Neural progenitor cell (in vitro differentiated cells): ENCODE results near the gene GFOD1. TPM values are rescaled to one million over a fixed set of nuclear protein-coding genes. Genes with fewer than 3 reads are reported as not detected.

Source experiments
- DNase-seq: peaks from one replicate; pipeline ENCODE4 v3.0.0-alpha.2; 2016; ENCODE audit warnings: low spot score
- H2AFZ ChIP-seq: fragments of 200-600 bp; sonication (generic); replicated peaks from 2 replicates; pipeline ENCODE4 v1.6.1; 2016; ENCODE audit warnings: antibody characterized with exemption
- H3F3A ChIP-seq: fragments of 200-600 bp; sonication (generic); 2 replicates; pipeline ENCODE4 v1.6.1; 2016; ENCODE audit warnings: antibody characterized with exemption, low read depth
- H3K27ac ChIP-seq: fragments of 200-600 bp; sonication (generic); 2 replicates; pipeline ENCODE4 v1.5.1; 2016; ENCODE audit warnings: mild to moderate bottlenecking
- H3K27me3 ChIP-seq: fragments of 200-600 bp; sonication (generic); 2 replicates; pipeline ENCODE4 v1.6.1; 2016; ENCODE audit warnings: mild to moderate bottlenecking, moderate library complexity
- H3K36me3 ChIP-seq: fragments of 200-600 bp; sonication (generic); 2 replicates; pipeline ENCODE4 v1.5.1; 2016
- H3K4me1 ChIP-seq: fragments of 200-600 bp; sonication (generic); 2 replicates; pipeline ENCODE4 v1.6.1; 2016; ENCODE audit warnings: mixed run types
- H3K4me2 ChIP-seq: fragments of 200-600 bp; sonication (generic); 2 replicates; pipeline ENCODE4 v1.6.1; 2016
- H3K4me3 ChIP-seq: fragments of 200-600 bp; sonication (generic); 2 replicates; pipeline ENCODE4 v1.5.1; 2016
- H3K79me2 ChIP-seq: fragments of 200-600 bp; sonication (generic); 2 replicates; pipeline ENCODE4 v1.6.1; 2016; ENCODE audit warnings: low read depth
- H3K9ac ChIP-seq: fragments of 200-600 bp; sonication (generic); 2 replicates; pipeline ENCODE4 v1.6.1; 2016
- H3K9me3 ChIP-seq: fragments of 200-600 bp; sonication (generic); 2 replicates; pipeline ENCODE4 v1.5.1; 2016; ENCODE audit warnings: low read depth
- H4K20me1 ChIP-seq: fragments of 200-600 bp; sonication (generic); 2 replicates; pipeline ENCODE4 v1.6.1; 2016; ENCODE audit warnings: low read depth
- H3K27ac Mint-ChIP-seq: 3 replicates; pipeline ENCODE4 v1.8.0; 2021; ENCODE audit warnings: mixed read lengths
- H3K27me3 Mint-ChIP-seq: 2 replicates; pipeline ENCODE4 v1.8.0; 2022; ENCODE audit warnings: low read depth, mild to moderate bottlenecking, inconsistent platforms, moderate library complexity, mixed read lengths; ENCODE audit not compliant: insufficient read depth
- H3K36me3 Mint-ChIP-seq: 3 replicates; pipeline ENCODE4 v1.8.0; 2021; ENCODE audit warnings: mixed read lengths
- H3K4me1 Mint-ChIP-seq: 3 replicates; pipeline ENCODE4 v1.8.0; 2021; ENCODE audit warnings: mixed read lengths
- H3K4me3 Mint-ChIP-seq: 3 replicates; pipeline ENCODE4 v1.8.0; 2021; ENCODE audit warnings: mild to moderate bottlenecking, moderate library complexity, mixed read lengths
- H3K9me3 Mint-ChIP-seq: 3 replicates; pipeline ENCODE4 v1.8.0; 2020; ENCODE audit warnings: mixed read lengths
- EZH2 ChIP-seq: fragments of 200-600 bp; sonication (generic); IDR thresholded peaks from 2 replicates; pipeline ENCODE4 v1.6.1; 2017; ENCODE audit warnings: antibody characterized with exemption, mild to moderate bottlenecking, moderate library complexity
- EZH2phosphoT487 ChIP-seq: fragments of 200-600 bp; sonication (generic); IDR thresholded peaks from 2 replicates; pipeline ENCODE4 v1.6.1; 2017; ENCODE audit warnings: antibody characterized with exemption
- total RNA-seq: library from RNA; depleted of rRNA; stranded (reverse); fragments of >200 nt; gene quantifications from 2 replicates; pipeline ENCODE4 v1.2.3, GENCODE V29; 2015; ENCODE audit warnings: low replicate concordance
- TF ChIP-seq, protein P1 (sequence below): fragments of 200-600 bp; sonication (generic); IDR thresholded peaks from 2 replicates; pipeline ENCODE4 v1.5.1; 2017; ENCODE audit warnings: antibody characterized with exemption, mild to moderate bottlenecking

GFOD1 gene, protein sequence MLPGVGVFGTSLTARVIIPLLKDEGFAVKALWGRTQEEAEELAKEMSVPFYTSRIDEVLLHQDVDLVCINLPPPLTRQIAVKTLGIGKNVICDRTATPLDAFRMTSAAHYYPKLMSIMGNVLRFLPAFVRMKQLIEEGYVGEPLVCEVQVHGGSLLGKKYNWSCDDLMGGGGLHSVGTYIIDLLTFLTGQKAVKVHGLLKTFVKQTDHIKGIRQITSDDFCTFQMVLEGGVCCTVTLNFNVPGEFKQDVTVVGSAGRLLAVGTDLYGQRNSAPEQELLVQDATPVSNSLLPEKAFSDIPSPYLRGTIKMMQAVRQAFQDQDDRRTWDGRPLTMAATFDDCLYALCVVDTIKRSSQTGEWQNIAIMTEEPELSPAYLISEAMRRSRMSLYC
- total RNA-seq, result 1.8 and 2.1 TPM in 2 replicates

DNA sequence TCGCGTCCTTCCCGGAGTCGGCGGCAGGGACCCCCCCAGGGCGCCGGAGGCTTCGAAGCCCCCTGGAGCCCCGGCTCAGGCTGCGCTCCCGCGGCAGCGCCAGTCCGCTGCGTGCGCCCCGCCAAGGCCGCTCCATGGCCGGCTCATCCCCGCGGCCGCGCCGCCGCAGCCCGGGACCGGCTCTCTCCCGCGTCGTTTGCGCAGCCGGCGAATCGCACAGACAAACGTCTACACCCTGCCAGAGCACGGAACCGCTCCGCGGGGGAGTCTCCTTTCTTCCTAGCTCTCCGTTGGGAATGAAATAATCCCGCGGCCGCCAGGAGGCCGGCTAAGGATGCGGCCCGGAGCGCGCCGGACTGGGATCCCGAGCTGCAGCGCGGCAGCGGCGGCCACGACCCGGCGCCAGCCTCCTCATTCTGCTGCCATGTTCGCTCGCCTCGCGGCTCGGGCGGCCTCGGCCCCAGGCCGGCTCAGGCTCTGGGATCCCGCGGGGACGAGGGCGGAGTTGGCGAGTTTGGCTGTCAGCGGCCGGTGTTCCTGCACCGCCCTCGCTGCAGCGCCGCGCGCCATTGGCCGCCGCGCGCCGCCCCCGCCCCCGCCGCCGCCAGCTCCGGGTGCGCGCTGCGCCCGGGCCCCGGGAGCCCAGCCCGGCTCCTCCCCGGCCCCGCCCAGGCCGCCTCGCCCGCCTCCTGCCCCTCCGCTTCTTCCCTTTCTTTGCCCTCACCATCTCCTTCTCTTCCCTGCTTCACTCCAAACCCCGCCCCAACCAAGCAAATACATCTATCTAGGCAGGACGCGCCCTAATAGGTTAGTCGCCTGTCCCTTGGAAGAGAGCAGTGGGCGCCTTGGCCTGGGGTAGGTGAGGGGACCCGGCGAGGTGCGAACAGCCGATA is at the start of gene GFOD1:
Gene GFOD1 (minus strand): TSS at position 479 of the 893 bp plus-strand sequence. CDS start 710 bp downstream, outside the sequence.
- Histone ChIP-seq H3K4me2 (peak within 1 kb of the TSS; percentile 88), H3K27me3 (peaks cover 67% of the 10 kb centered on the region), H2AFZ (peak within 1 kb of the TSS; percentile 87), H3K27ac (no peak within 1 kb of the TSS), H4K20me1 (no peaks in the 10 kb centered on the region), H3K9ac (no peak within 1 kb of the TSS), H3K36me3 (no peaks in the 10 kb centered on the region), H3K4me1 (peaks cover 9% of the 10 kb centered on the region), H3F3A (peaks cover 32% of the 10 kb centered on the region), H3K79me2 (peaks cover 2% of the 10 kb centered on the region), H3K4me3 (peak within 1 kb of the TSS; percentile 66), H3K9me3 (no peaks in the 10 kb centered on the region)
- TF ChIP-seq EZH2phosphoT487 (no peak), EZH2 (no peak)
- TF ChIP-seq, protein P1, sequence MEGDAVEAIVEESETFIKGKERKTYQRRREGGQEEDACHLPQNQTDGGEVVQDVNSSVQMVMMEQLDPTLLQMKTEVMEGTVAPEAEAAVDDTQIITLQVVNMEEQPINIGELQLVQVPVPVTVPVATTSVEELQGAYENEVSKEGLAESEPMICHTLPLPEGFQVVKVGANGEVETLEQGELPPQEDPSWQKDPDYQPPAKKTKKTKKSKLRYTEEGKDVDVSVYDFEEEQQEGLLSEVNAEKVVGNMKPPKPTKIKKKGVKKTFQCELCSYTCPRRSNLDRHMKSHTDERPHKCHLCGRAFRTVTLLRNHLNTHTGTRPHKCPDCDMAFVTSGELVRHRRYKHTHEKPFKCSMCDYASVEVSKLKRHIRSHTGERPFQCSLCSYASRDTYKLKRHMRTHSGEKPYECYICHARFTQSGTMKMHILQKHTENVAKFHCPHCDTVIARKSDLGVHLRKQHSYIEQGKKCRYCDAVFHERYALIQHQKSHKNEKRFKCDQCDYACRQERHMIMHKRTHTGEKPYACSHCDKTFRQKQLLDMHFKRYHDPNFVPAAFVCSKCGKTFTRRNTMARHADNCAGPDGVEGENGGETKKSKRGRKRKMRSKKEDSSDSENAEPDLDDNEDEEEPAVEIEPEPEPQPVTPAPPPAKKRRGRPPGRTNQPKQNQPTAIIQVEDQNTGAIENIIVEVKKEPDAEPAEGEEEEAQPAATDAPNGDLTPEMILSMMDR, result peak; percentile 37
- Mint-ChIP-seq H3K4me3 (peak within 1 kb of the TSS; percentile 97), H3K36me3 (no peaks in the 10 kb centered on the region), H3K9me3 (no peaks in the 10 kb centered on the region), H3K27ac (no peak within 1 kb of the TSS), H3K27me3 (peaks cover 28% of the 10 kb centered on the region), H3K4me1 (peaks cover 20% of the 10 kb centered on the region)
- DNase-seq, result peak; percentile 94

DNA sequence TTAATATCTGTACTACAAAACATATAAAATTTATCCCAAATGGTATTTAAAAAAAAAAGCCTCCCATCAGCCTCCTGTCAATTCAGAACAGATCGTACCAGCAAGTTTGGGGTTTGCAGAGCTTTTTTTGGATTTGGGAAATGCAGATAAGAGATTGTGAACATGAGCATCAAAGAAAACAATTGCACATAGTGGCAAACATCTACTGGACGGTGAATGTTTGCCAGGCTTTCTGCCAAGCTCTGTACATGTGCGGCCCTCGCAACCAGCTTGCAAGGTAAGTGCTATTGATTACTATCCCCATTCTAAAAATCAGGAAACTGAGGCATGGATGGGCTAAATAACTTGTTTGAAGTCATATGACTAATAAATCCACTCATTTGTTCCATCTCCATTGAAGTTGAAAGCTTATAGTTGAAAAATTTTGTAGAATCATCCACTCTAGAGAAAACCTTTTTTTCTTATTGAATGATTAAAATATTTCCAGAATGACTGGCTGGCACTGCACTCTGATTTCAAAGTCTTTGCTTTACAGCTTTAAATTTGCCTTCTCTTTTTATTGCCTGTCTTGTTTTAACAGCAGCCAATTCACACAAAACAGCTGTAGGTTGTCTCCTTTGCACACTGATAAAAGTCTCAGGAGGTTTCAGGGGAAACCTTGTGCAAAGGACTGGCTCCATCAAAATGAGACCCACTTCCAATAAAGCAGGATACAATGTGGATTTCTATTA is 49.6 kb upstream of the GFOD1 start:
- H3K27ac ChIP-seq, result no peak overlapping the region
- Mint-ChIP-seq H3K27me3 (peaks cover 12% of the 10 kb centered on the region), H3K4me1 (peaks cover 7% of the 10 kb centered on the region), H3K9me3 (peaks cover 8% of the 10 kb centered on the region), H3K36me3 (no peaks in the 10 kb centered on the region), H3K4me3 (no peak overlapping the region), H3K27ac (no peak overlapping the region)
- TF ChIP-seq, protein P1, result no peak
- no peak for TF ChIP-seq EZH2phosphoT487
- H3K27me3 ChIP-seq, result no peaks in the 10 kb centered on the region
- H3K79me2 ChIP-seq, result no peaks in the 10 kb centered on the region
- H3K36me3 ChIP-seq, result no peaks in the 10 kb centered on the region
- H3K9ac ChIP-seq, result no peak overlapping the region
- no peak for DNase-seq
- H2AFZ ChIP-seq, result no peak overlapping the region
- H4K20me1 ChIP-seq, result no peaks in the 10 kb centered on the region
- H3K4me1 ChIP-seq, result peaks cover 4% of the 10 kb centered on the region
- no peaks in the 10 kb centered on the region for H3K9me3 ChIP-seq
- H3K4me2 ChIP-seq, result no peak overlapping the region
- peaks cover 5% of the 10 kb centered on the region for H3F3A ChIP-seq
- H3K4me3 ChIP-seq, result no peak overlapping the region

DNA sequence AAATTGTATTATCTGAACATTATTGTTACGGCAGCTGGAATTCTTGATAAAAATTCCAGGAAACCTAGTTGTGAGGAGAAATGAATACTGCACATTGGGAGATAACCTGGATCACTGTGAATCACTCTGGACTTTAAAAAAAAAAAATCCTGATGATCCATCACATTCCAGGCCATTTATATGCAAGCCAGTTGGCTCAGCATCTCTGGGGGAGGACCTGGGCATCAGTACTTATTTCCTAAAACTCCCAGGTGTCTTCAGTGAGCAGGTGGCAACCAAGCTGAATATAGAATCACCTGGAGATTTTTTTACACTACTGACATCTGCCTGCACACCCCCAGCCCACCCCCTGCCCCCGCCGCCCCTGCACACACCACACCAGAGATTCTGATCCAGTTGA is 47.9 kb upstream of the GFOD1 start:
- no peak overlapping the region for H3K4me3 Mint-ChIP-seq
- no peak overlapping the region for H3K27ac Mint-ChIP-seq
- Histone ChIP-seq H3K4me2 (no peak overlapping the region), H3K27me3 (no peaks in the 10 kb centered on the region), H3K36me3 (no peaks in the 10 kb centered on the region), H4K20me1 (no peaks in the 10 kb centered on the region), H3K79me2 (no peaks in the 10 kb centered on the region), H3K9me3 (no peaks in the 10 kb centered on the region), H2AFZ (no peak overlapping the region), H3K4me1 (peaks cover 8% of the 10 kb centered on the region), H3K9ac (no peak overlapping the region), H3F3A (peaks cover 9% of the 10 kb centered on the region), H3K27ac (no peak overlapping the region), H3K4me3 (no peak overlapping the region)
- H3K36me3 Mint-ChIP-seq, result no peaks in the 10 kb centered on the region
- H3K9me3 Mint-ChIP-seq, result peaks cover under 1% of the 10 kb centered on the region
- no peak for DNase-seq
- H3K4me1 Mint-ChIP-seq, result peaks cover 16% of the 10 kb centered on the region
- peaks cover 14% of the 10 kb centered on the region for H3K27me3 Mint-ChIP-seq
- TF ChIP-seq, protein P1, result no peak
- no peak for TF ChIP-seq EZH2
- TF ChIP-seq EZH2phosphoT487, result no peak
